Caco-2 (cell line): ENCODE data around the gene IL21R. TPM values are rescaled to one million over a fixed set of nuclear protein-coding genes. Genes with fewer than 3 reads are reported as not detected.

ENCODE experiments used
- BruUV-seq: library from RNA; stranded (reverse); fragments of 400-500 nt; replicated peaks from 2 replicates; lab custom pipeline; 2021; lab: Mats Ljungman, UMichigan
- CTCF ChIA-PET: fragments of 300-600 bp; sonication (Branson Sonifier 250); formaldehyde crosslinking; loops from one replicate; lab custom pipeline; 2022; ENCODE audit warnings: antibody characterized with exemption; lab: Charles Lee
- POLR2A ChIA-PET: fragments of 300-600 bp; sonication (Branson Sonifier 250); formaldehyde crosslinking; loops from one replicate; lab custom pipeline; 2022; ENCODE audit warnings: antibody characterized with exemption; lab: Charles Lee
- DNase-seq, 2 experiments: peaks; one replicate each; pipeline versions ENCODE4 v3.0.0 to v3.0.0-alpha.2; 2020 to 2022
- H3K27me3 ChIP-seq: replicated peaks from 2 replicates; pipeline ENCODE4 v1.6.0; 2011; ENCODE audit warnings: low read length; ENCODE audit not compliant: control insufficient read depth, insufficient read depth
- H3K36me3 ChIP-seq: 2 replicates; pipeline ENCODE4 v1.5.1; 2011; ENCODE audit warnings: low read length; ENCODE audit not compliant: control insufficient read depth, insufficient read depth
- H3K4me1 ChIP-seq: fragments of 250-450 bp; sonication (Bioruptor Pico); 2 replicates; pipeline ENCODE4 v1.5.1; 2020; ENCODE audit warnings: mild to moderate bottlenecking
- H3K4me3 ChIP-seq: 2 replicates; pipeline ENCODE4 v1.5.1; 2011; ENCODE audit warnings: low read depth, mild to moderate bottlenecking, control low read depth, low read length
- H3K9me3 ChIP-seq: fragments of 250-450 bp; sonication (Bioruptor Pico); 2 replicates; pipeline ENCODE4 v1.5.1; 2020; ENCODE audit warnings: mild to moderate bottlenecking, moderate library complexity
- H3K27ac Mint-ChIP-seq: one replicate; pipeline ENCODE4 v1.8.0; 2022; ENCODE audit warnings: mixed read lengths; ENCODE audit not compliant: unreplicated experiment
- H3K27me3 Mint-ChIP-seq: one replicate; pipeline ENCODE4 v1.8.0; 2022; ENCODE audit warnings: mixed read lengths; ENCODE audit not compliant: insufficient read depth, unreplicated experiment
- H3K36me3 Mint-ChIP-seq: one replicate; pipeline ENCODE4 v1.8.0; 2022; ENCODE audit warnings: mild to moderate bottlenecking, mixed read lengths; ENCODE audit not compliant: insufficient read depth, unreplicated experiment
- H3K4me1 Mint-ChIP-seq: one replicate; pipeline ENCODE4 v1.8.0; 2022; ENCODE audit warnings: low read depth, mixed read lengths; ENCODE audit not compliant: unreplicated experiment
- H3K4me3 Mint-ChIP-seq: one replicate; pipeline ENCODE4 v1.8.0; 2022; ENCODE audit warnings: mild to moderate bottlenecking, moderate library complexity, mixed read lengths; ENCODE audit not compliant: unreplicated experiment
- H3K9me3 Mint-ChIP-seq: one replicate; pipeline ENCODE4 v1.8.0; 2022; ENCODE audit warnings: mixed read lengths; ENCODE audit not compliant: unreplicated experiment
- intact Hi-C: fragments of 100-400 bp; cut with micrococcal nuclease; formaldehyde crosslinking; loops from one replicate; pipeline ENCODE4 v1.10.0; 2022; ENCODE audit not compliant: unreplicated experiment
- total RNA-seq: library from RNA; stranded (reverse); gene quantifications from 2 replicates; pipeline ENCODE4 v1.2.3, GENCODE V29; 2022
- TF ChIP-seq, protein P1 (sequence below), 2 experiments: fragments of 200-600 bp in 1 of 2; IDR thresholded peaks; 1 replicate in 1 of 2; 2 replicates in 1 of 2; pipeline versions ENCODE4 v1.5.1 to v1.8.0; 2011 to 2022; ENCODE audit warnings: antibody characterized with exemption in 1 of 2, control low read depth in 1 of 2, inconsistent platforms in 1 of 2, low read depth in 1 of 2, low read length in 1 of 2, mild to moderate bottlenecking in 1 of 2, moderate library complexity in 1 of 2; ENCODE audit not compliant: insufficient read depth in 1 of 2, severe bottlenecking in 1 of 2, unreplicated experiment in 1 of 2

The IL21R gene
- total RNA-seq, 1 experiment from 2014 or later, result 0.07 TPM

DNA sequence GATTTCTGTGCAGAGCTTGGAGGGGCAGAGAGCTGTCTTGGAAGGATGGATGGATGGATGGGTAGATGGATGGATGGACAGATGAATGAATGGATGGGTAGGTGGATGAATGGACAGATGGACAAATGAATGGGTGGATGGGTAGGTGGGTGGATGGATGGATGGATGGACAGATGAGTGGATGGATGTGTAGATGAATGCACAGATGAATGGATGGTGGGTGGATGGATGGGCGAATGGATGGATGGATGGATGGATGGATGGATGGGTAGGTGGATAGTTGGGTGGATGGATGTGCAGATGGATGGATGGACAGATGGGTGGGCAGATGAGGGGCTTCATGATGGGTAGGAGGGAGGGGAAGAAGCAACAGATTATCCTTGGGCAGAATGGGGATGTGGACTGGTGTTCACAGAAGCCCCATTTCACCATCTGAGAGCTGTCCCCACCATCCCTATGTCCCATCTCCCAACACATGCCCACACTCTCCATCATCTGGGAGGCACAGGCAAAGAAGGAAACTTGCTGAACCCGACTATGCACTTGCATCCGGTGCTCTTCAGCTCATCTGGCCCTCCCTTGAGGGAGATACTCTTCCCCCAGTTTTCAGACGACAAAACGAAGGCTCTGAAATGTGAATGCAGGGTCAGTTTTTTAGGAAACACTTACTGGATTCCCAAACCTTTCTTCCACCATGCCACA lies 57.2 kb downstream of the IL21R start:
- TF ChIP-seq, protein P1, sequence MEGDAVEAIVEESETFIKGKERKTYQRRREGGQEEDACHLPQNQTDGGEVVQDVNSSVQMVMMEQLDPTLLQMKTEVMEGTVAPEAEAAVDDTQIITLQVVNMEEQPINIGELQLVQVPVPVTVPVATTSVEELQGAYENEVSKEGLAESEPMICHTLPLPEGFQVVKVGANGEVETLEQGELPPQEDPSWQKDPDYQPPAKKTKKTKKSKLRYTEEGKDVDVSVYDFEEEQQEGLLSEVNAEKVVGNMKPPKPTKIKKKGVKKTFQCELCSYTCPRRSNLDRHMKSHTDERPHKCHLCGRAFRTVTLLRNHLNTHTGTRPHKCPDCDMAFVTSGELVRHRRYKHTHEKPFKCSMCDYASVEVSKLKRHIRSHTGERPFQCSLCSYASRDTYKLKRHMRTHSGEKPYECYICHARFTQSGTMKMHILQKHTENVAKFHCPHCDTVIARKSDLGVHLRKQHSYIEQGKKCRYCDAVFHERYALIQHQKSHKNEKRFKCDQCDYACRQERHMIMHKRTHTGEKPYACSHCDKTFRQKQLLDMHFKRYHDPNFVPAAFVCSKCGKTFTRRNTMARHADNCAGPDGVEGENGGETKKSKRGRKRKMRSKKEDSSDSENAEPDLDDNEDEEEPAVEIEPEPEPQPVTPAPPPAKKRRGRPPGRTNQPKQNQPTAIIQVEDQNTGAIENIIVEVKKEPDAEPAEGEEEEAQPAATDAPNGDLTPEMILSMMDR (IDR thresholded peaks at IDR 0.05; ENCODE audit: insufficient read depth in 1 of 2, low read depth in 1 of 2, low read length in 1 of 2, severe bottlenecking in 1 of 2, unreplicated experiment in 1 of 2), result no peak
- peaks cover under 1% of the 10 kb centered on the region for H3K36me3 ChIP-seq
- Mint-ChIP-seq H3K36me3 (peaks cover 9% of the 10 kb centered on the region), H3K27ac (no peak overlapping the region), H3K4me1 (no peaks in the 10 kb centered on the region), H3K27me3 (no peaks in the 10 kb centered on the region), H3K9me3 (no peaks in the 10 kb centered on the region), H3K4me3 (no peak overlapping the region)
- intact Hi-C loops, result loop anchor here (5.0 kb wide), 1 partner anchor 92 kb away; no protein-coding TSS in a partner anchor
- POLR2A ChIA-PET, result no interaction called here
- DNase-seq, result no peak
- no TSS peak for BruUV-seq
- H3K4me3 ChIP-seq, result no peak overlapping the region
- H3K9me3 ChIP-seq, result no peaks in the 10 kb centered on the region
- CTCF ChIA-PET, result no interaction called here
- no peaks in the 10 kb centered on the region for H3K27me3 ChIP-seq
- no peaks in the 10 kb centered on the region for H3K4me1 ChIP-seq

DNA sequence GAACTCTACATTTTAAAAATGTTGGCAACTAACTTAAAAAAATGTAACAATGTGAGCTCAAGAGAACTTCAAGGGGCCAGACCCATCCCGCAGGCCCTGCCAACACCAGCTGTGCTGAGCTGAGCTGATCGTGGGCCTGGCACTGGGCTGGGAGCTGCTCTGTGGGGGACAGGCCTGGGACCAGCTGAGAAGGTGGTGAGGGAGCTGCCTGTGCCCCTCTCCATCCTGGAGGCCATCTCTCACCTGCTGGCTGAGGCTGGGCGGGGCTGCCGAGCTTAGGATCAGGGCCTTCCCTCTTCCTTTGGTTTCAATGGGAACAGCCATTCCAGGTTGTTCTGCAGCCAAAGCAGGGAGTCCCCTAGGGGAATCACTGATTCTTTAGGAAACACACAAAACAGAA lies 58.2 kb downstream of the IL21R start:
- Mint-ChIP-seq H3K4me1 (no peaks in the 10 kb centered on the region), H3K27ac (no peak overlapping the region), H3K27me3 (no peaks in the 10 kb centered on the region), H3K36me3 (peaks cover 13% of the 10 kb centered on the region), H3K4me3 (no peak overlapping the region), H3K9me3 (no peaks in the 10 kb centered on the region)
- H3K27me3 ChIP-seq, result no peaks in the 10 kb centered on the region
- H3K9me3 ChIP-seq, result no peaks in the 10 kb centered on the region
- TF ChIP-seq, protein P1 (IDR thresholded peaks at IDR 0.05; ENCODE audit: insufficient read depth in 1 of 2, low read depth in 1 of 2, low read length in 1 of 2, severe bottlenecking in 1 of 2, unreplicated experiment in 1 of 2), result no peak
- CTCF ChIA-PET, result no interaction called here
- no peak overlapping the region for H3K4me3 ChIP-seq
- POLR2A ChIA-PET, result no interaction called here
- peaks cover 3% of the 10 kb centered on the region for H3K36me3 ChIP-seq
- intact Hi-C loops, result no loop called here
- peaks cover 5% of the 10 kb centered on the region; the same call in 1 of the 2 replicates for H3K4me1 ChIP-seq
- no peak for DNase-seq
- BruUV-seq, result no TSS peak

DNA sequence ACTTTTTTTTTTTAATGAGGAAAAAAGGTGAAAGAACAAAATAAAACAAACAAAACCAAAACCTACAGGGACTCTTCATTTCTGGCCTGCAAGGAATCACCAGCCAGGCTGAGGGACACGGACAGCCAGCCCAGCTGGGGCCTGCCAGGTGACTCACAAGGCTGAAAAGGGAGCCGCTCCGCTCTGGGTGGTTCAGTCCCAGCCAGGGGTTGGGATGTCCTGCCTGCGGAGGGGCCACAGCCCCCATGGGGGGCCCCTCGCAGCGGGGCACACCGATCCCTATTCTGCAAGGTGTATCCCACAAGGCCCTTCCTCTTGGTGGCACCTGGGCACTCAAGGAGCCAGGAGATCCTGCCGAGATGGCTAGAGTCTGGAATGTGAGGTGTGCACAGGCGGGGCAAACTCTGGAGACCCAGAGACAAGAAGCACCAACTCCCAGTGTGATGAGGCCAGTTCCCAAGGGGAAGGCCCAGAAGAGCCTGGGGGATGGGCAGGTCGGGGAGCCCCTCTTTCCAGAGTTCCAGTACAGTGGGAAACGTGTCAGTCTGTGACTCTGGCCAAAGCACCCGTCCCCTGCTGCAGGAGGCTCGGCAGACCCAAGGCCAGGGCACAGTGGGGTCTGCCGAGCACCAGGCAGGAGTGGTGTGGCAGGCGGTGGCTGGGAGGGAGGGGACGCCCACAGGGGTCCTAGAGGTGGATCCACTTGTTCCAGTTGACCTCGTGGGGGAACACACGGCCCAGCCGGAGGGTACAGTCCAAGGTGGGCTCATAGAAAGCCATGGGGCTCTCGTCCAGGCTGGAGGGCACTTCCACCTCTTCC lies 58.9 kb downstream of the IL21R start:
- Mint-ChIP-seq H3K9me3 (no peaks in the 10 kb centered on the region), H3K27ac (no peak overlapping the region), H3K4me1 (no peaks in the 10 kb centered on the region), H3K27me3 (no peaks in the 10 kb centered on the region), H3K4me3 (no peak overlapping the region), H3K36me3 (peaks cover 16% of the 10 kb centered on the region)
- no peak for DNase-seq
- Histone ChIP-seq H3K27me3 (no peaks in the 10 kb centered on the region), H3K36me3 (peaks cover 3% of the 10 kb centered on the region), H3K4me1 (peaks cover 10% of the 10 kb centered on the region), H3K9me3 (no peaks in the 10 kb centered on the region), H3K4me3 (no peak overlapping the region)
- no TSS peak for BruUV-seq
- intact Hi-C loops, result no loop called here
- POLR2A ChIA-PET, result no interaction called here
- CTCF ChIA-PET, result no interaction called here
- TF ChIP-seq, protein P1 (IDR thresholded peaks at IDR 0.05; ENCODE audit: insufficient read depth in 1 of 2, low read depth in 1 of 2, low read length in 1 of 2, severe bottlenecking in 1 of 2, unreplicated experiment in 1 of 2), result no peak
